ENCODE measurements around the gene ACAP2.
"Not testable (repeated sequence)": the region's sequence is repeated elsewhere in the genome, so short reads cannot be mapped to it uniquely, and the experiment has no call there.

Gene ACAP2

DNA sequence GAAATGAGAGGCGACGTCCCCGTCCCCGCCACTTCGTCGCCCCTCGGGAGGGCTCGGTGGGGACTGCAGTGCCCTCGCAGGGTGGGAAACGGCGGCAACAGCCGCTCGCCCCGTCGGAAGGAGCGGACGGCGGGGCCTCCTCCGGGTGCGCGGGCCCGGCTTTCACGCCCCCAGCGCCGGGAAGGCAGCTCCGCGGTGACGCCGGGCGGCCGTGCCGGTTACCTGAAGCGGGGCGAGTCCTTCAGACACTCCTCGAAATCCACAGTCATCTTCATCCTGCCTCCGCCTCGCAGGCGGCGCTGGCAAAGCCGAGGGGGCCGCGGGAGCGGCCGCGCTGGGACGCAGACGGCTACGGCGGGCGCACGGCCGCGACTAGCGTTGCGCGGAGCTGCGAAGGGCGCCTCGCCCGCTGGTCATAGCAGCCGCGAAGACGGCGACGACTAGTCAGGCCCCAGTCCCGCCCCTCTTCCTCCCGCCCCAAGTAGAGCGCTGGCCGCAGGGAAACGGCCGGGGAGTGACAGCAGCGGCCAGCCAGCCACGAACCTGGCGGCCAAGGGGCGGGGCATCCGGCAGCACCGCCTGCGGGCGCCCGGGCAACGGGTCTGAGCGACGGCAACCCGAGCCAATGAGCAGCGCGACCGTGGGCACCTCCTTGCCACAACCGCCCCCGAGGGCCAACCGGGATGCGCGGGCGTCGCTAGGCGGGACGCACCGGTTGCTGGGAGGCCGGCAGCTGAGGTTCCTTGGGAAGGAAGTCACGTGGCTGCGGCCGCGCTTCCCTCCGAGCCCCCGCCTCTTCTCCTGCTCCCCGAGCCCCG is at the start of gene ACAP2:
ACAP2 (minus strand) TSS at position 448 of the 818 bp plus-strand sequence; CDS start at position 275, 173 bp downstream.
- DNase-seq (ENCODE audit: low spot score), result peak; percentile 98

GRCh38 chr3:195475614-195476013 is 32.8 kb upstream of the ACAP2 start:
- DNase-seq (ENCODE audit: low spot score), result no peak

GRCh38 chr3:195475116-195475515 is 32.3 kb upstream of the ACAP2 start:
- DNase-seq (ENCODE audit: low spot score), result not testable (repeated sequence)

DNA sequence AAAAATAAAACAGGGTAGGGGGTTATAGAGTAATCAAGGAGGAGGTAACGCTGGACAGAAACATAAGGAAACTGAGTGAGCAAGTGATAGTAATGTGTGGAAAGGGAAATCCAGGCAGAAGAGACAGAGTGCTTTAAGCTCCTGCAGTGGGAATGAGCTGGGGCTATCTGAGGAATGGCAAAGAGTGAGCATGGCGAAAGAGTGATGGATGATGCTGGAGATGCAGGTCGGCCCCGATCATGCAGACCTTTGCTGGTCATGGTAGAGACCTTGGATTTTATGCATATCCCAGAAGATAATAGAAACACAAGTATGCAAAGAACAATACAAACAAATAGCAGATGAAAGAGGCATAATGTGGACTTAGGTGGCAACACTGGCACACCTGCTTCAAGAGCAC is 26.0 kb upstream of the ACAP2 start:
- no peak for DNase-seq (ENCODE audit: low spot score)

DNA sequence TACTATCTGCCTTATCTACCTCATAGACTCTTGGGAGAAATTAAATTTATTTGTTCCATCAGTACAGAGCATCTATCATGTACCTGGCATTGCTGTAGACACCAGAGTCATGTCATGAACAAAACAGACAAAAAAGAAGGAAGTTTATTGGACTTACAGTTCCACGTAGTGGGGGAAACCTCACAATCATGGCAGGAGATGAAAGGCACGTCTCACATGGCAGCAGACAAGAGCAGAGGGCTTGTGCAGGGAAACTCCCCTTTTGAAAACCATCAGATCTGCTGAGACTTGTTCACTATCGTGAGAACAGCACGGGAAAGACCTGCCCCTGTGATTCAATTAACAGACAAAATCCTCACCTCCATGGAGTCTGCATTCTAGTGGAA is 25.6 kb upstream of the ACAP2 start:
- no peak for DNase-seq (ENCODE audit: low spot score)

DNA sequence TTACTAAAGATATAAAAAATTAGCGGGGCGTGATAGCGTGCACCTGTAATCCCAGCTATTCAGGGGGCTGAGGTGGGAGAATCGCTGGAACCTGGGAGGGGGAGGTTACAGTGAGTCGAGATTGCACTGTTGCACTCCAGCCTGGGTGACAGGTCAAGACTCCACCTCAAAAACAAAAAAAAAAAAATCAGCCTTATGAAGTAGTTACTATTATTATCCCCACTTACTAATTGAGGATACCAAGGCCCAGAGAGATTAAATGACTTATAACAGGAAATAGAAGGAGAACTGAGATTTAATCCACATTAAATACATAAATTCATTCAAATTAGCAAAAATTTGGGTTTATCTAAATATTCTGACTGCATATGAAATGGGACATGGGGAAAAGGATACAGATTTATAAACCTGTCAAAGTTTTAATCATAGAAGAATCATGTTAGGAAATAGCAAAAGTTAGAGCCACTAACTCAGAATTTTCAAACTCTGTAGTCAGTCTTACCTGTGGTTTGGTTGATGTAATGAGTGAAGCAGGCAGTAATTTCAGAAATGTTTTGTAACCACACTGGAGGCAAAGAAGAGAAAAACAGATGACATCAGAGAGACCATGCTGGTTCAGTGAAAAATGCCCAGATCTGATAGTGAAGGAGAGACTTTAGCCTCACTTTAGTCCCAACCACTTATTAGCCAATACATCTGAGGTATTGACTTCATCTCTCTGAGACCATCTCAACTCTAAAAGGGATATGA is 25.0 kb upstream of the ACAP2 start:
- DNase-seq (ENCODE audit: low spot score), result no peak

GRCh38 chr3:195466251-195466650 is 23.4 kb upstream of the ACAP2 start:
- no peak for DNase-seq (ENCODE audit: low spot score)

DNA sequence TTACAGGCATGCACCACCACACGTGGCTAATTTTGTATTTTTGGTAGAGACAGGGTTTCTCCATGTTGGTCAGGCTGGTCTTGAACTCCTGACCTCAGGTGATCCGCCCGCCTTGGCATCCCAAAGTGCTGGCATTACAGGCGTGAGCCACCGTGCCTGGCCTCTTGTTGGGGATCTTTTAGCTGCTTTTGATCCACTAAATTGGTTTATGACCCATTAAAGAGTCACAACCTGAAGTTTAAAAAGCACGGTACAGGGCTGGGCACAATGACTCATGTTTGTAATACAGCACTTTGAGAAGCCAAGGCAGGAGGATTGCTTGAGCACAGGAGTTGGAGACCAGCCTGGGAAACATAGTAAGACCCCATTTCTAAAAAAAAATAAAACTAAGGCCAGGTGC is 20.1 kb upstream of the ACAP2 start:
- DNase-seq (ENCODE audit: low spot score), result not testable (repeated sequence)

DNA sequence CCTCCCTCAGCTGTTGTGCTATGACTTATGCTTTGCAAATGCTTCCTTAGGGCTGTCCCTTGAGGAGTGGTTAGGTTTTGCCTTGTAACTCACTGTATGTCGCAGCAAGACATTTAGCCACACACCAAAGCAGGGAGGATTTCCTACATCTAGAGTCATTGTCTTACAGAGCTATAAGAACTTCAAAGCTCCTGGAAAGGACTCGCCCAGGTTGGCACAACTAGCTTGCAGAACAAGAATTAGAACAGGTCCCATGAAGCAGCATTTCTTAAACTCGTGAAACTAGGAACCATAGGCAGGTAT is 19.4 kb upstream of the ACAP2 start:
- DNase-seq (ENCODE audit: low spot score), result no peak

GRCh38 chr3:195461594-195462307 is 18.9 kb upstream of the ACAP2 start:
- DNase-seq (ENCODE audit: low spot score), result no peak

DNA sequence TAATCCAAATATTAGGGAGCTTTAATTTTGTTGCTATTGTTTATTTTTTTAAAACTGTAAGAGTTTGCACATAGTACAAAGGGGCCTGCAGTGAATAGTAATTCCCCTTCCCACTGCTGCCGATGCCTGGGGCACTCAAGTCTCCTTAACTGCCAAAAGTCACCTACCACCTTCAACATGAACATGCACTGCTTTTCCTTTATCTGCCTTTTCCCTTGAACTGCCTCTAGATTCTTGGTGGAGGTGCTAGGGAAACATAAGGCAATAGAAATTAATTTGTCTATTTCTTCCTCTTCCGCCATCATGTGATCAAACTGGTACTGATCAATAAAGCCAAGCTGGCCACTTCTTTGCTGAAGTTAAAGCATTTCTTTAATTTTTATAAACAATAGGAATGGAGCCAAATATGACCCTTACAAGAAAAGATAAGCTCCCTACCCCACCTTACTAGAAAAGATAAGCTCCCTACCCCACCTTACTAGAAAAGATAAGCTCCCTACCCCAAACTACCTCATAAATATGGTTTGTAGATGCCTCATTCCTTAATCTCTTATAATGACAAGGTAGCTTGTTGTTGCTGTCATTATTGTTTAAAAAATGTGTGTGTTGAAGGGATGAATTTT is 17.4 kb upstream of the ACAP2 start:
- DNase-seq (ENCODE audit: low spot score), result no peak

DNA sequence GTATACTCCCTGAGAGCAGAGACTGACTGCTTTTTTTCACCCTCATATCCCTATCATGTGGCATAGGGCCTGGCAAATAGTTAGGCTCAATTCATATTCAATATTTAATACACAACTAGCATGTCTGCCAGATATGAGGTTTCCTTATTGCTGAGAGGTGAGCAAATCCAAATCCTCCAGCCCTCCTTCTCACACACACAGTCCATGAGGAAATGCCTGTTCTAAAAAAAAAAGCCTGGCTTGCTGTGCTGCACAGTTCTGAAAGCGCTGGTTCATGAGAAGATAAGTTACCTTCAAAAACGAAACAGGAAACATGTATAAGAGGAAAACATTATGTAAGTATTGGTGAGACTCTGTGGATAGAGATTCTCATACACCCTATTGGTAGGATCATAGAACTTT is 15.5 kb upstream of the ACAP2 start:
- DNase-seq (ENCODE audit: low spot score), result peak; percentile 60

DNA sequence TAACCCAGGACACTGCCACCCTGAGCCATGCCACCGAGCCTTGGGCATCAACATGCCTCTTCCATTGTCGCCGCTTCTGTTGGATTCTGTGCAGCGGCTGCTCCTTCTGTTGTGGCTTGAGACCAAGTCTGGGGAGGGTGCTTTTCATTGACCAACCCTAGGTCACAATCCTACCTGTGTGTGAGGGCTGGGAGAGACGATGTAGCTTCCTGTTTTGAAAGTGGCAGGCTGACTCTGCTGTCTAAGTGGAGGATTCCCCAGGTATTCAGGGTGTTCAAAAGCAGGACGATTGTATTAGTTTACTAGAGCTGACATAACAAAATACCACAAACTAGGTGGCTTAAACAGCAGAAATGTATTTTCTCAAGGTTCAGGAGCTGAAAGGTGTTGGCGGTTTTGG is 13.0 kb upstream of the ACAP2 start:
- no peak for DNase-seq (ENCODE audit: low spot score)

GRCh38 chr3:195453236-195453635 is 10.4 kb upstream of the ACAP2 start:
- DNase-seq (ENCODE audit: low spot score), result no peak

- DNase-seq (ENCODE audit: low spot score), result no peak
These were observed 8.7 kb upstream of the ACAP2 start for GRCh38 chr3:195451373-195452015.

- DNase-seq (ENCODE audit: low spot score), result no peak
These were observed 8.0 kb upstream of the ACAP2 start for GRCh38 chr3:195450731-195451229.

DNA sequence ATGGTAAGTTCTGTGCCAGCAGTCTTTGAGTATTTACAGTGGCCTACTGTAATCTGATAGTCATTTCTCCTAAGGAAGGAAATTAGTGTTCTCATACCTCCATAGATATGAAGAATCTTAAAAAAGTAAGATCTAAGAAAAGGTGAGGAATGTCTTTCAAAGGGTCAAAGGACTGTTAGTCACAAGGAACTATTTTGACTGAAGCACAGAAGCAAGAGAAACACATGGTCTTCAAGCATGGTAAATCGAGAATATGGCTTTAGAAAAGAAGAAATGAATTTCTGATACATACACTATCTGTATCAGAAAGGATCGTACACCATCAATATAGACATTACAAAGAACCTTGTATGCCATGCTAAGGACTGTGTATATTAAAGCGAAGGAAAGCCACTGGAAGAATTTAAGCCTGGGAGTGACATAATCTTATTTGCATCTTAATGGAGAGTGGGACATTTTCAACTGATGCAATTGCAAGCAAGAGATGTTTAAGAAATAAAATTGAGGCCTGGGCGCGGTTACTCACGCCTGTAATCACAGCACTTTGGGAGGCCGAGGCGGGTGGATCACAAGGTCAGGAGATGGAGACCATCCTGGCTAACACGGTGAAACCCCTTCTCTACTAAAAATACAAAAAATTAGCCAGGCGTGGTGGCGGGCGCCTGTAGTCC is 5.5 kb upstream of the ACAP2 start:
- DNase-seq (ENCODE audit: low spot score), result no peak

DNA sequence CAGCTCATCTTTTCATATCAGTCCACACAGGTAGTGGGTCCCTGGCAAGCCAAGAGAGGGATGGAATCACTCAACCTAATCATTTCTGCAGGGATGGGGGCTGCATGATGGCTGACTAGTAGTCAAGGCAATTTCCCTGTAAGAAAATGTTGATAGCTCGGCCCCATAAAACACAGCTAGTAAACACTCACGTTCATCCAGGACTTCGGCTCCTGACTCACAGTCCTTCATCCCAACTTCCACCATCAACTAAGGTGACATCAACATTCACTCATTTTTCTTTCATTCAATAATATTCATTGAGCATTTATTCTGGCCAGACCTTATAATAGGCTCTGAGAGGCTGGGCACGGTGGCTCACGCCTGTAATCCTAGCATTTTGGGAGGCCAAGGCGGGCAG is 4.4 kb upstream of the ACAP2 start:
- DNase-seq (ENCODE audit: low spot score), result no peak

DNA sequence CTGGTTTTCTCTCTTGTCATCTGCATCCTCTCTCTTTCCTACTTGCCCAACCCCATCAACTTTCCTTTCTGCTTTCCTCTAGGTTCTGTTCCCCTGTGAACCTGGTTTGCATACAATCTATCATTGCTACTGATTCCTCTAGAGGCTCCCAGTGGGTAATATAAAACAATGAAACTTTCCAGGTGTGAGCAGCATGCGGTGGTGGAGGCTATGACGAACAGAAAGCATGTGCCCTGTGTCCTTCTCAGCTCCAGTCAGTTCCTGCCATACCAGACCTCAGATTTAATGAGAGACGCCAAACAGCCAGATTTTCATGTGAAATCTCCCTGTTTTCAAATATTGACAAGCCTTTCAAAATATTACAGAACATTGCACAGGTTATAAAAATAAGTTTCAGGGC is 3.5 kb upstream of the ACAP2 start:
- no peak for DNase-seq (ENCODE audit: low spot score)

DNA sequence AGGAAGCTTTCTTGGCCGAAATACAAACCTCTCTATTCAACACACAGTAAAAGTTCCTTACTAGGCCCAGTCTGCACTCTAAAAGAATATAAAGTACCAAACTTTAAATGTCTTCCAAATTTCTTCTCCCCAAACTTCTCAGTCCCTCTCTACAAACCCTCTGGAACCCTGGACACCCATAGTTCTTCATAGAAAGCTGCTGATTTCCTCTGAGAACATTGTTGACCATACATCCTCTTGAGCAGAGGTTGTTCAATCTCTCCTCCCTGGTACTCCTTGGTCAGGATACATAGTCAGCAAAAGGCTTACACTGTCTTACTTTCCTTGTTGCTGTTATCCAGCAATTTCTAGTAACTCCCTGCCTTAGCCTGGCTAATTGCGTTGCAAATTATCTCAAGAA is 3.1 kb upstream of the ACAP2 start:
- no peak for DNase-seq (ENCODE audit: low spot score)

- no peak for DNase-seq (ENCODE audit: low spot score)
These were observed 670 bp upstream of the ACAP2 start for GRCh38 chr3:195443391-195443989.
